Measurements from ENCODE around the gene VPS13C.

- TF ChIP-seq FOXP2 (optimal IDR thresholded peaks at IDR 0.05; ENCODE audit: control extremely low read depth, extremely low read length, insufficient read depth) (no peak), EZH2 (IDR thresholded peaks at IDR 0.05) (no peak), POLR2AphosphoS5 (IDR thresholded peaks at IDR 0.05; ENCODE audit: borderline replicate concordance, low read depth, low read length) (no peak; the same call in 1 of the 2 replicates)
Measured at GRCh38 chr15:62026487-62027262, 33.6 kb downstream of the VPS13C start.
